WI38 (cell line): ENCODE data around the gene RXRA.

Source experiments
- H3K4me3 ChIP-seq: 2 replicates; pipeline ENCODE4 v1.5.1; 2011; ENCODE audit warnings: low read depth, mild to moderate bottlenecking, control low read depth, low read length
- TF ChIP-seq, protein P1 (sequence below): IDR thresholded peaks from 2 replicates; pipeline ENCODE4 v1.5.1; 2012; ENCODE audit warnings: low read depth, mild to moderate bottlenecking, control low read depth, low read length

RXRA gene

DNA sequence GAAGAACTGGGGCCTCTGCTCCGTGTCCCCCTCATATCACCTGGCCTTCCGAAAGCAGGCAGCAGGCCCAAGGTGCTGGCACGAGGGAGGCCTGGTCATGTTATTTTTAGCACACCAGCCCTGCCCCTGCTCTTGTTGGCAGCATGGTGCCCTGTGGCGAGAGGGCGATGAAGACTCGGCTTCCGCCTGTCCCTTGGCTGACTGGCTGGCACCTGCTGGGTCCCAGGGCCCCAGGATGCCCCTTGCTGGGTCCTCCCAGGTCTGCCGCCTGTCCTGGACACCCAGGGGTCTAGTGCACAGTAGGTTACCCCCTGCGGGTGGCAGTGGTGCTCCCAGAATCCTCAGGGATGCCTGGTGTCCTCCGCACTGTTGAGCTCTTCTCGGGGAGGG is 77.0 kb downstream of the RXRA start:
- TF ChIP-seq, protein P1, sequence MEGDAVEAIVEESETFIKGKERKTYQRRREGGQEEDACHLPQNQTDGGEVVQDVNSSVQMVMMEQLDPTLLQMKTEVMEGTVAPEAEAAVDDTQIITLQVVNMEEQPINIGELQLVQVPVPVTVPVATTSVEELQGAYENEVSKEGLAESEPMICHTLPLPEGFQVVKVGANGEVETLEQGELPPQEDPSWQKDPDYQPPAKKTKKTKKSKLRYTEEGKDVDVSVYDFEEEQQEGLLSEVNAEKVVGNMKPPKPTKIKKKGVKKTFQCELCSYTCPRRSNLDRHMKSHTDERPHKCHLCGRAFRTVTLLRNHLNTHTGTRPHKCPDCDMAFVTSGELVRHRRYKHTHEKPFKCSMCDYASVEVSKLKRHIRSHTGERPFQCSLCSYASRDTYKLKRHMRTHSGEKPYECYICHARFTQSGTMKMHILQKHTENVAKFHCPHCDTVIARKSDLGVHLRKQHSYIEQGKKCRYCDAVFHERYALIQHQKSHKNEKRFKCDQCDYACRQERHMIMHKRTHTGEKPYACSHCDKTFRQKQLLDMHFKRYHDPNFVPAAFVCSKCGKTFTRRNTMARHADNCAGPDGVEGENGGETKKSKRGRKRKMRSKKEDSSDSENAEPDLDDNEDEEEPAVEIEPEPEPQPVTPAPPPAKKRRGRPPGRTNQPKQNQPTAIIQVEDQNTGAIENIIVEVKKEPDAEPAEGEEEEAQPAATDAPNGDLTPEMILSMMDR, result no peak

DNA sequence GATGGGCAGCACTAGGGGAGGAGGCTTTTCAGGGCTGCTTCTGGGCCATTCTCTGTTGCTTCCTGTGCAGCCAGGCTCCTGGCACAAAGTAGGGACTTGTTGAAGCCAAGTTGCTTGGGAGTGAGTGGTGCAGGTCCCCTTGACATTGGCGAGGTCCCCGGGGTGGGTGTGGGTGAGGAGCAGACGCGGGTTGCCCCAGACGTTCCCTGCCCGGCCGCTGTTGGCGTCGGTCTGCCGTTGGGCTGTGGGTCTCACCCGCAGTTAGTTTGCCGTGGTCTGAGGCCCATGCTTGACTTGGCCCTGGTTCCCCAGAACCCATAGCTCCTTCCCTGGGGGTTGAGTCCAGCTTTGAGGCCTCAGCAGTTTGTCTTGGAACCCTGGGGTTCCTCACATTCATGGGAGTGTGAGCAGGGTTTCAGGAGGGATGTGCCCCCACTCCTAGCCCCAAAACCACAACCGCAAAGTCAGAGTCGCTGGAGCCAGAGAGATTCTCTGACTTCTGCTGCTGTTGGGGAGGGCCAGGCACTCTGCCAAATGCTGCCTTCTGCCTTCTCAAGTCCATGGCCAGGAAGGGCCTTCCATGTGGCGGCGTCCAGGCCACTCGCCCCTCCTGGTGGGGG is 77.5 kb downstream of the RXRA start:
- H3K4me3 ChIP-seq, result no peak overlapping the region
- TF ChIP-seq, protein P1, result no peak

More for the DNA sequence above, 77.0 kb downstream of the RXRA start:
- H3K4me3 ChIP-seq, result no peak overlapping the region

DNA sequence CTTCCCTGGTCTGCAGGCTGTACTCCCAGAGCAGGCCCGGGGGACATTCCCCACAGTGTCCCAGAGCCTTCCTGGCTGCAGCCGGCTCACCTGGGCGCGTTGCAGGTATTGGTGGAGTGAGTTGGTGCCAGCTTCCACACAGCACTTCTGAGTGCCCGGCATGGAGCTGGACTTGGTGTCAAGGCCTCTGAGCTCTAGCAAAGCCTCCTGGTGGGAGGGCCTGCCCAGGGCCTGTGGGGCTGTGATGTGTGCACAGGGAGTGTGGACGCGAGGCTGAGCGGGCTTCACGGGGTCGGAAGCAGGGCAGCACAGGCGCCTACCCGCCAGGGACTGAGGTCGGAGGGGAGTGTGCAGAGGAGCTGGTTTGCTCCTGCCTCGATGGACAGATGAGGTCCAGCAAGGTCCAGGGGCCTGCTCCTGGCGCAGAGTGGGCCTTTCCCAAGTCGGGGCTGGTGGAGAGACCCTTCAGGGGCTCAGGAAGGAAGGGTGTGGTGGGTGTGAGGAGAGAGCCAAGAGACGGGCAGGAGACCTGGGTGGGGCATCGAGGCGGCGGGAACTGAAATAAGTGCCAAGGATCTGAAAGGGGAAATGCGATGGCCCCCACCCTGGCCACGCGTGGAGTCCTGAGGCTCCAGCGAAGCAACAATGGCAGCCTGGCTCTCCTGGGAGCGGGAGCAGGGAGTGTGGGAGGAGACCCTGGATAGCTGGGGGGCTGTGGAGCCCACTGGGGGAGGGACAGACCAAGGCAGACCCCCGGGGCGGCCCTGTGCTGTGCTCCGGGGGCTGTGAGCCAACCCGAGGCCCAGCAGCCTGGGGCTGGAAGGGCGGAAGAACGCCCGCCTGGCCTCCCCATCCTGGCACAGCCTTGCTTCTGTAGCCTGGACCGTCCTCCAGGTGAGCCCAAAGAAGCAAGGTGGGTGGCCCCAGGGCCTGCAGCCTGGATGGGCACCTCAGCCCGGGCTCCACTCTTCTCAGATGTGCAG is 78.4 kb downstream of the RXRA start:
- TF ChIP-seq, protein P1, result no peak
- no peak overlapping the region for H3K4me3 ChIP-seq

DNA sequence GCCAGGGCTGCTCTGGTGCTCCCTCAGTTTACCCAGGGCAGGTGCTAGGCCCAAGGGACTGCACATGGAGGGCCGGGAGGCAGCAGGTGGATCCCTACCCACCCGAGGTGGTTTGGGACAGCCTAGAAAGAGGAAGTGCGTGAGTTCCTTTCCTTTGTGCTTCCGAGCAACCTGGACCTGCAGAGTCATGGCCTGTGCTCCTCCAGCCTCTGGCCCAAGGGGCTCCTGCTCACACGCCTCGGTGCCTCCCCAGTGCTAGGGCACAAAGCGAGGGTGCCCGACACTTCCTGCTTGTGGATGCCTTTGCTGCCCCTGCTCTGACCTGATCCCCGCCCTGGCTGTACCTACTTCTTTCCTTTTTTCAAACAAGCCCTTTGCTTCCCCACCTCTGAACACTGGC is 79.3 kb downstream of the RXRA start:
- TF ChIP-seq, protein P1, result no peak
- no peak overlapping the region for H3K4me3 ChIP-seq

DNA sequence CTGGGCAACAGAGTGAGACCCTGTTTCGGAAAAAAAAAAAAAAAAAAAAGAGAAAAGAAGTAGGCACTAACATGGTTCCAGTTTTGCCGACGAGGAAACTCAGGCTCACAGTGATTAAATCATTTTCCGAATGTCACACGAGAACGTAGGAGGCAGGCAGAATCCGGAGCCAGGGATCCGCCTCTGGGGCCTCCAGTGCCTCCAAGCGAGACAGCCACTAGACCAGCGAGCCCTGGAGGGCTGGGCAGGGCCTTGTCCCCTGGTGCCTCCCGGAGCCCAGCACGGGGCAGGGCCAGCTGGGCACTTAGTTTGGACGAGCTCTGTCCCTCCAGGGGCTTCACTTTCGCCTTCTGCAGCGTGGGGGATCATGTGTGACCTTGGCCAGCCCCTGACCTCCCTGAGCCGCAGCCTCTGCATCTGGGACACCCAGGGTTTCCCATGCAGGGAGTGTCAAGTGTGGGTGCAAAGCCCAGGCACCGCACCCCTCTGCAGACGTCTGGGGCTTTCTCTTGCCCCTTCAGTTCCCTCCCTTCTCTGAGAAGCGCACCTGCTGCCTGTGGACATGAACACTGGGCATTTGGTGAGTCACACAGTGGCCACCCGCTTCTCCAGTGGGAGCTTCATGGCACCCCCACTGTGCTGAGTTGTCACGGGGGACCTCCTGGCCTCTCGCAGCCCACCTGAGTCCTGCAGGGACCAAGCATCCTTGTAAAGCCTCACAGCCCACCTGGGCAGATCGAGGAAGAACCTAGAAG is 80.3 kb downstream of the RXRA start:
- H3K4me3 ChIP-seq, result peak overlapping the region; percentile 39
- TF ChIP-seq, protein P1, result no peak

DNA sequence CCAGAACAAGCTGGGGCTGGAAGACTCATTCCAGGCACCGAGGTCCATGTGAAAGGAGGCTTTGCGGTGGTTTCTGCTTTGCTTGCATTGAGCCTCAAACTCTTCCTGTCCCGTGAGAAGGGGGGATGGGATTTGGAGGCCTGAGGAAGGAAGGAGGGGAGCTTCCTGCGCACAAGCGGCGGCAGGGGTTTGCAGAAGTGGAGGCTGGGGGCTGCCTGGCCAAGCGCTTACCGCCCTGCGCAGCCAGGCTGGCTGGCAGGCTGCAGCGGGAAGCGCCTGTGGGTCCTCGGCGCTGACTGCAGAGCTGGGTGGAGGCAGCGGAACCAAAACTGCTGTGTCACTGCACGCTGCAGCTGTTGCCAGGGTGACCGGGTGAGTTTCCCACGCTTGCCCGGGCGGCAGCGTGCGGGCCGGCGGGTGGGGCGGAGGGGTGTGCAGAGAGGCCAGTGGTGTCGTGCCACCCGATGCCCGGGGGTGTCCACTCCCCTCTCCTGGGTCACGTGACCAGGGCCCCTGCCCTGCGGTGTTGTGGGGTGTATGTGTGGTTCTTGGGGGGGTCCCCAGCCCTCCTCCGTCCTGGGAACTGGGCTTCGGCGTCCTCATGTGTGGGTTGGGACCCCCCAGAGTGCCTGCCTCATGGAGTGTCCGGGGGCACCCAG is 81.0 kb downstream of the RXRA start:
- TF ChIP-seq, protein P1, result no peak
- H3K4me3 ChIP-seq, result peak overlapping the region; percentile 39
